Inflammatory macrophage (primary cell): ENCODE measurements around the gene FLT4.

Source experiments
- DNase-seq, 2 donors: peaks; one replicate each; pipeline ENCODE4 v3.0.0-alpha.2; 2020 to 2022

Gene FLT4

DNA sequence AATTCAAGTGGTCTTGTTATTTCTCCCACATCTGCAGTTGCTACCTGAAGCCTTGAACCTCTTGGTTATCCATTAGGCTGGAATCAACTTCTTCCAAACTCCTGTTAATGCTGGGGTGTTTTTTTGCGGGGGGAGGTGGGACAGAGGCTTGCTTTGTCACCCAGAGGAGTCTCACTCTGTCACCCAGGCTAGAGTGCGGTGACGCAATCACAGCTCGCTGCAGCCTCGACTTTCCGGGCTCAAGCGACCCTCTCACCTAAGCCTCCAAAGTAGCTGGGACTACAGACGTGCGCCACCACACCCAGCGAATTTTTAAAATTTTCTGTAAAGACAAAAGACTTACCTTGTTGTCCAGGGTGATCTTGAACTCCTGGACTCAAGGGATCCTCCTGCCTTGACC, 62.5 kb downstream of the FLT4 start:
- no peak for DNase-seq

DNA sequence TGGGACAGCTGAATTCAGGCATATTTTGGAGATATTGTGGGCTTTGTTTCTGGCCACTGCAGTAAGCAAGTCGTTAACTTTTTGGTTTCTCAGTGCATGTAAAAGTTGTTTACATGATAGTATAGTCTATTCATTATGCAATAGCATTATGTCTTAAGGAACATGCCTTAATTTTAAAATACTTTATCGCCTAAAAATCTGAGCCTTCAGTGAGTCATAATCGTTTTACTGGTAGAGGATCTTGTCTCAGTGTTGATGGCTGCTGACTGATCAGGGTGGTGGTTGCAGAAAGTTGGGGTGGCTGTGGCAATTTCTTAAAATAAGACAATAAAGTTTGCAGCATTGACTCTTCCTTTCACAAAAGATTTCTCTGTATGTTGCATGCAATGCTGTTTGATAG, 63.2 kb downstream of the FLT4 start:
- DNase-seq, result no peak

DNA sequence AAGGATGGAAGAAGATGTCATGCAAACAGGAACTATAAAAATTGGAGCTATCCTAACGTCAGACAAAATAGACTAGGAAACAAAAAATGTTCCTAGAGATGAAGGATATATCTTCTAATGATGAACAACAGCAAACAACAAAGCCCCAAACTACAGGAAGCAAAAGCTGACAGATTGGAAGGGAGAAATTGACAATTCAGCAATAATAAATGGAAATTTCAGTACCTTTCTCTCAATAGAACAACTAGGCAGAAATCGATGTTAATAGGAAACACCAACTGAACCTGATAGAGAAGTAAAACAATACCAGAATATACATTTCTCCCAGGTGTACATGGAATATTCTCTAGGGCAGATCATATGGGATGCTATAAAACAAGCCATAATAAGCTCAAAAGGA, 65.7 kb downstream of the FLT4 start:
- DNase-seq, result no peak

DNA sequence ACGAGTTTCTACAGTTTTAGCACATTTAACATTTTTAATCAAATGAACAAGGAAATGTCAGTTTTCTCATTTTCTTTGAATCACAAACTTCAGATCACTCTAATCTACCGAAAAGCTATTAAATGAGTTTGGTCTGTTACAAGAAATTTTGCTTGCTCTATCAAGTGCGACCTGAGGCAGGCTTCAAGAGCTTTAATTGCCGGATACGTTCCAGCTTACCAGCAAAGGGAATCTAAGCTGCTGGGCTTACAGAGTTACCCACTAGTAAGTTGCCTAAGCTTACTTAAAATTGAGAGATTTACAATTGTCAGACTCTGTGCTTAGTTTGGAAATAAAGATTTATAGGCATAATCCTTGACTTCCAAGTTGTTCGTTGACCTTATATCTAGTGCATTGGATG, 68.7 kb downstream of the FLT4 start:
- no peak for DNase-seq

DNA sequence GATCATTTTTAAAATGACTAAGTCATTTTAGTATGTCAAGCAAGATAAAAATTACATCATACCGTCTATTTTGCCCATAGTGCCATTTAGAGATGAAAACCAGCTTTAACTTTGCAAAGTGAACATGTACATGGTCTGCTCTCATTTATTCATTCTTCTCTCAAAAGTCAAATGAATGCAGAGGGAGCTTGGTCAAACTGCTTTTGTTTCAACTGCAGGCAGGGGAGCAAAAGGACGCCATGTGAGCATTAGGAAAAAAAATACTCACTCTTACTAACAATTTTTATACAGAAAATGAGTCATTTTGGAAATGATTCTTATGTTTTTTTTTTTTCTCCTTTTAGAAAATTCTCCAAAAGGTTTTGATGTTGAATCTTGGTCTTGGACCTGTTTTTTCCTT, 73.8 kb downstream of the FLT4 start:
- DNase-seq, result no peak

DNA sequence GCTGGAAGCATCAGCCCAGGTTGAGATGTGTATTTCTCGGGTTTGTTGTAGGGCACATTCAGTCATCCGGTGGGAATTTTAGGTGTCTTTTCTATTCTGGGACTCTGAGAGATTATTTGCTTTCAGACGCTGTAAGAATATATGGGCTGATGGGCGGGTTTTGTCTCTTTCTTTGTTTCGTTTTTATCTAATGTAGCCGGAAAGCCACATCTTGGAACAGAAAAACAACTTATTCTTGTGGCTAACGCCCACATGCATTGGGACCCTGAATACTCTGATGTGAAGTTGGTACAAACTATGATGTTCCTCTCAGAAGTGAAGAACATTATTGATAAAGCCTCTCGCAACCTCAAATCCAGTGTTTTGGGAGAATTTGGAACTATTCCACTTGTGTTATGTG, 80.5 kb downstream of the FLT4 start:
- no peak for DNase-seq

DNA sequence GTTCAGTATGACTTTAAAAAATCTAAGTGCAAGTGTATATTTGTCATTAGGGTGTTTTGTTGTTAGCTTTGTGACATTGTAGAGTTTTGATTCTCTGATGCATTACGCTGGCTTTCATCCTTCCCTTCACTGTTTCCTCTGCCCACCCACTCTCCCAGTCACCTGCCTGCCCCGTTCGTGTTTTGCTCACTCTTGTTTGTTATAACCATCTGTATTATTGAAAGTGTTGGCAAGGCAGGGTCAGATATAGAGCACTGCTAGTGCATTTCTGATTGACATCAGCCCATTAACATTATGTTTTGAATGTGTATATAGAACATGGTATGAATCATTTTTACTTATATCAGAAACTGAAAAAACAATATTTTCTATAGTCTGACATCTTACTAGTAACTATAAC, 85.4 kb downstream of the FLT4 start:
- no peak for DNase-seq

DNA sequence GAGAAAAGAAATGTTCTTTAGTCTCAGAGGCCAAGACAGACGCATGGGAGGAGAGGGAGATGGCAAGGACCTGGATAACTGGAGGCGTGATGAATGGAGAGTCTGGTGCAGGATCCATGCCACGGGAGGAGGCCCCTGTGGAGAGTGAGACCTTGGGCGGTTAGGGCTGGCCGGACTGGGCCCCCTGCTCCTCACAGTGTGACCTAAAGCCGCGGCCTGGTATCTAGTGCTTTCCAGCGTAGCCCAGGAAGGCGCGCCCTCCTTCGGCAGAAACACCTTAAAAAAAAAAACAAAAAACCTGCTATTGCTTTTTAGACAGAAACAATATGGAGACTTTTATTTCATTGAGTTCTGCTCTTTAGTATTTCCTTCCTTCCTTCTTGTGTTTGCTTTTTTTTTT, 91.2 kb downstream of the FLT4 start:
- DNase-seq, result no peak

DNA sequence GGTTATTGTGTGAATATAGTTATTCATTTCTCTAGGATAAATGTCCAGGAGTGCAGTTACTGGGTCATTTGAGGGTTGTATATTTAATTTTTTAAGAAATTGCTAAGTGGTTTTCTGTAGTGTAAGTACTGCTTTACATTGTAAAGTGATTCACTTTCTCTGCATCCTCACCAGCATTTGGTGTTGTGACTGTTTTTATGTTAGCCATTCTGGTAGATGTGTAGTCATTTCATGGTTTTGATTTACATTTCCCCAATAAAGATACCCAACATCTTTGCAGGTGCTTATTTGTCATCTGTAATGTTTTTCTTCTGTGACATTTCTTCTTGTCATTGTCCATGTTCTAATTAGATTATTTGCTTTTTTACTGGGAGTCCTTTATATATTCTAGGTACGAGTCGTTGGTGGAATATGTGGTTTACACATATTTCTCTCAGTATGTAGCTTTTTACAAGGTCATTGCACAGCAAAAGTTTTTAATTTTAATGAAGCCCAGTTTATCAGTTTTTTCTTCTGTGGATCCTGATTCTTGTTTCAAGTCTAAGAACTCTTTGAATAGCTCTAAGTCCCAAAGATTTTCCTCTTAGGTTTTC, 92.1 kb downstream of the FLT4 start:
- DNase-seq, result no peak

DNA sequence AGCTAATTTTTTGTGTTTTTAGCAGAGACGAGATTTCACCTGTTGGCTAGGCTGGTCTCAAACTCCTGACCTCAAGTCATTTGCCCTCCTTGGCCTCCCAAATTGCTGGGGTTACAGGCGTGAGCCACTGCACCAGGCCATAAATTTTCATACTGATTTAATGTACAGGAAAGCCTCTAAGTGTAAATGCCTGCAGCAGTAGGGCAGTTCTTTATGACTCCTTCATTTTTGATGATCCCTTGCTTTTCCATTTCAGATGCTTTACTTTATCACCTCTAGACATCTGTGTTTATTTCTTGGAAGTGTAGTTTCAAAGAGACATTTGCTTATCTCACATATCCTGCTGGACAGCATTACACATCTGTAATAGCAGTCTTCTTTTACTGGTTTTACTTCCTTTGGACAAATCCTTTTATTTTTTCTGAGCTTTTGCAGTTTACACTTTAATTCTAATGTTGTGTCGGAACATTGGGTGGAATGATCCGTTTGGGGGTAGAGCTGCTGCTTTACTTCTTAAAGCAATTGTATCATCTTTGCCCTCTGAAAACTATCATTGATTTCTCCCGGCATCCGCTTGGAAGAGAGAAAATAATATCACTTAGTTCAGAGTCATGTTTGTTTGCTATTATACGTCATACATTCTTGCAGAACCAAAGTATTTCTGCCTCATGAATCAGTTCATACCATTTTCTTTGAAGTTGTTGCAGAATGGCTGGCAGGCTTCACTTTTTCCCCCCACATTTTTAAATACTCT, 94.1 kb downstream of the FLT4 start:
- no peak for DNase-seq

DNA sequence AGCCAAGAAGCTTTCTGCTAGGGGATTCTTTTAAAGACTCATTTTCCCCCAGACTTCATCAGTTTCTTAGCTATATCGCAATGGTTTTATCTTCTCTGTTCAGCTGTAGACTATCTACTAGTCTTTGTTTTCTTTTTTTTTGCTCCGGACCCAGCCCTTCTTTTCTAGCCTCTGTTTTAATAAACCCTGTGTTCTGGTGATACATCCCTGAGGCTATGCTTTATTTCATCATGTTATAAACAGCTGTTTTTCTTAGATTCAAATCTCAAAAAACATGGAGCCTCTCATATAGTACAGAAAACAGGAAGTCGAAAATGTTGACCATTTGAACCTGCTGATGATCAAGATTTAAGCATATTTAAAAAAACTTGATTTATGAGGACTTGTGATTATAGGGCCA, 95.9 kb downstream of the FLT4 start:
- no peak for DNase-seq
